ENCODE results near the gene CCNJL.

The CCNJL gene

GRCh38 chr5:160310552-160311295 is 1.6 kb downstream of the CCNJL start:
- peaks cover 1% of the 10 kb centered on the region for H3K4me1 ChIP-seq (ENCODE audit: control insufficient read depth, insufficient read depth, low read length, unreplicated experiment)
- peaks cover 37% of the 10 kb centered on the region for H3K27me3 ChIP-seq (ENCODE audit: insufficient read depth, low read length)
- no peaks in the 10 kb centered on the region for H3K36me3 ChIP-seq (ENCODE audit: insufficient read depth, low read length)
- H3K79me2 ChIP-seq (ENCODE audit: control insufficient read depth, insufficient read depth, low read length, unreplicated experiment): no peaks in the 10 kb centered on the region
- no peak overlapping the region for H2AFZ ChIP-seq (ENCODE audit: low read length, unreplicated experiment)
- no peak overlapping the region for H3K27ac ChIP-seq (ENCODE audit: low read depth, low read length)
- no peak overlapping the region for H3K4me3 ChIP-seq (ENCODE audit: low read depth, low read length)

- no peaks in the 10 kb centered on the region for H3K4me1 ChIP-seq (ENCODE audit: control insufficient read depth, insufficient read depth, low read length, unreplicated experiment)
- no peaks in the 10 kb centered on the region for H3K36me3 ChIP-seq (ENCODE audit: insufficient read depth, low read length)
- H3K27me3 ChIP-seq (ENCODE audit: insufficient read depth, low read length): peaks cover 37% of the 10 kb centered on the region
- no peak overlapping the region for H3K4me3 ChIP-seq (ENCODE audit: low read depth, low read length)
- no peak overlapping the region for H3K27ac ChIP-seq (ENCODE audit: low read depth, low read length)
- H2AFZ ChIP-seq (ENCODE audit: low read length, unreplicated experiment): no peak overlapping the region
- no peaks in the 10 kb centered on the region for H3K79me2 ChIP-seq (ENCODE audit: control insufficient read depth, insufficient read depth, low read length, unreplicated experiment)
These were observed 2.2 kb downstream of the CCNJL start for GRCh38 chr5:160310140-160310539.

- Histone ChIP-seq H2AFZ (ENCODE audit: low read length, unreplicated experiment) (no peak overlapping the region), H3K27me3 (ENCODE audit: insufficient read depth, low read length) (peaks cover 24% of the 10 kb centered on the region), H3K36me3 (ENCODE audit: insufficient read depth, low read length) (no peaks in the 10 kb centered on the region), H3K27ac (ENCODE audit: low read depth, low read length) (no peak overlapping the region), H3K79me2 (ENCODE audit: control insufficient read depth, insufficient read depth, low read length, unreplicated experiment) (no peaks in the 10 kb centered on the region), H3K4me3 (ENCODE audit: low read depth, low read length) (no peak overlapping the region), H3K4me1 (ENCODE audit: control insufficient read depth, insufficient read depth, low read length, unreplicated experiment) (no peaks in the 10 kb centered on the region)
These were observed 5.7 kb downstream of the CCNJL start for GRCh38 chr5:160306696-160307095.

GRCh38 chr5:160305319-160305718 is 7.0 kb downstream of the CCNJL start:
- H3K27me3 ChIP-seq (ENCODE audit: insufficient read depth, low read length): peaks cover 10% of the 10 kb centered on the region
- H3K4me1 ChIP-seq (ENCODE audit: control insufficient read depth, insufficient read depth, low read length, unreplicated experiment): no peaks in the 10 kb centered on the region
- H3K4me3 ChIP-seq (ENCODE audit: low read depth, low read length): no peak overlapping the region
- no peak overlapping the region for H2AFZ ChIP-seq (ENCODE audit: low read length, unreplicated experiment)
- no peaks in the 10 kb centered on the region for H3K79me2 ChIP-seq (ENCODE audit: control insufficient read depth, insufficient read depth, low read length, unreplicated experiment)
- H3K27ac ChIP-seq (ENCODE audit: low read depth, low read length): no peak overlapping the region
- H3K36me3 ChIP-seq (ENCODE audit: insufficient read depth, low read length): no peaks in the 10 kb centered on the region

GRCh38 chr5:160303690-160304089 is 8.7 kb downstream of the CCNJL start:
- Histone ChIP-seq H2AFZ (ENCODE audit: low read length, unreplicated experiment) (no peak overlapping the region), H3K79me2 (ENCODE audit: control insufficient read depth, insufficient read depth, low read length, unreplicated experiment) (no peaks in the 10 kb centered on the region), H3K36me3 (ENCODE audit: insufficient read depth, low read length) (no peaks in the 10 kb centered on the region)

GRCh38 chr5:160298189-160298588 is 14.2 kb downstream of the CCNJL start:
- Histone ChIP-seq H3K27ac (ENCODE audit: low read depth, low read length) (no peak overlapping the region), H2AFZ (ENCODE audit: low read length, unreplicated experiment) (no peak overlapping the region), H3K36me3 (ENCODE audit: insufficient read depth, low read length) (no peaks in the 10 kb centered on the region), H3K4me3 (ENCODE audit: low read depth, low read length) (no peak overlapping the region), H3K27me3 (ENCODE audit: insufficient read depth, low read length) (0 out of 2 replicates have a peak, but pooled peaks cover 8% of the 10 kb centered on the region), H3K79me2 (ENCODE audit: control insufficient read depth, insufficient read depth, low read length, unreplicated experiment) (no peaks in the 10 kb centered on the region), H3K4me1 (ENCODE audit: control insufficient read depth, insufficient read depth, low read length, unreplicated experiment) (no peaks in the 10 kb centered on the region)

More at GRCh38 chr5:160303690-160304089, 8.7 kb downstream of the CCNJL start:
- Histone ChIP-seq H3K27me3 (ENCODE audit: insufficient read depth, low read length) (no peaks in the 10 kb centered on the region; the same call in 1 of the 2 replicates), H3K4me1 (ENCODE audit: control insufficient read depth, insufficient read depth, low read length, unreplicated experiment) (no peaks in the 10 kb centered on the region), H3K27ac (ENCODE audit: low read depth, low read length) (no peak overlapping the region), H3K4me3 (ENCODE audit: low read depth, low read length) (no peak overlapping the region)

- 0 out of 2 replicates have a peak, but pooled peaks cover 8% of the 10 kb centered on the region for H3K27me3 ChIP-seq (ENCODE audit: insufficient read depth, low read length)
- no peaks in the 10 kb centered on the region for H3K4me1 ChIP-seq (ENCODE audit: control insufficient read depth, insufficient read depth, low read length, unreplicated experiment)
- H2AFZ ChIP-seq (ENCODE audit: low read length, unreplicated experiment): no peak overlapping the region
- H3K27ac ChIP-seq (ENCODE audit: low read depth, low read length): no peak overlapping the region
- no peaks in the 10 kb centered on the region for H3K36me3 ChIP-seq (ENCODE audit: insufficient read depth, low read length)
- no peak overlapping the region for H3K4me3 ChIP-seq (ENCODE audit: low read depth, low read length)
- no peaks in the 10 kb centered on the region for H3K79me2 ChIP-seq (ENCODE audit: control insufficient read depth, insufficient read depth, low read length, unreplicated experiment)
These were observed 14.6 kb downstream of the CCNJL start for GRCh38 chr5:160297776-160298175.

GRCh38 chr5:160297004-160297403 is 15.4 kb downstream of the CCNJL start:
- Histone ChIP-seq H3K79me2 (ENCODE audit: control insufficient read depth, insufficient read depth, low read length, unreplicated experiment) (no peaks in the 10 kb centered on the region), H3K4me3 (ENCODE audit: low read depth, low read length) (no peak overlapping the region), H3K36me3 (ENCODE audit: insufficient read depth, low read length) (no peaks in the 10 kb centered on the region), H3K4me1 (ENCODE audit: control insufficient read depth, insufficient read depth, low read length, unreplicated experiment) (no peaks in the 10 kb centered on the region), H3K27me3 (ENCODE audit: insufficient read depth, low read length) (0 out of 2 replicates have a peak, but pooled peaks cover 8% of the 10 kb centered on the region), H3K27ac (ENCODE audit: low read depth, low read length) (no peak overlapping the region), H2AFZ (ENCODE audit: low read length, unreplicated experiment) (no peak overlapping the region)

- no peak overlapping the region for H3K27ac ChIP-seq (ENCODE audit: low read depth, low read length)
These were observed 15.9 kb downstream of the CCNJL start for GRCh38 chr5:160296496-160296895.

GRCh38 chr5:160293901-160294561 is 18.3 kb downstream of the CCNJL start:
- no peak overlapping the region for H3K27ac ChIP-seq (ENCODE audit: low read depth, low read length)
- no peak overlapping the region for H3K4me3 ChIP-seq (ENCODE audit: low read depth, low read length)
- 0 out of 2 replicates have a peak, but pooled peaks cover 8% of the 10 kb centered on the region for H3K27me3 ChIP-seq (ENCODE audit: insufficient read depth, low read length)
- H2AFZ ChIP-seq (ENCODE audit: low read length, unreplicated experiment): no peak overlapping the region
- H3K36me3 ChIP-seq (ENCODE audit: insufficient read depth, low read length): no peaks in the 10 kb centered on the region
- no peaks in the 10 kb centered on the region for H3K4me1 ChIP-seq (ENCODE audit: control insufficient read depth, insufficient read depth, low read length, unreplicated experiment)
- no peaks in the 10 kb centered on the region for H3K79me2 ChIP-seq (ENCODE audit: control insufficient read depth, insufficient read depth, low read length, unreplicated experiment)

More at GRCh38 chr5:160296496-160296895, 15.9 kb downstream of the CCNJL start:
- Histone ChIP-seq H3K79me2 (ENCODE audit: control insufficient read depth, insufficient read depth, low read length, unreplicated experiment) (no peaks in the 10 kb centered on the region), H3K4me3 (ENCODE audit: low read depth, low read length) (no peak overlapping the region), H3K4me1 (ENCODE audit: control insufficient read depth, insufficient read depth, low read length, unreplicated experiment) (no peaks in the 10 kb centered on the region), H3K27me3 (ENCODE audit: insufficient read depth, low read length) (0 out of 2 replicates have a peak, but pooled peaks cover 8% of the 10 kb centered on the region), H3K36me3 (ENCODE audit: insufficient read depth, low read length) (no peaks in the 10 kb centered on the region), H2AFZ (ENCODE audit: low read length, unreplicated experiment) (no peak overlapping the region)

GRCh38 chr5:160293386-160293785 is 19.0 kb downstream of the CCNJL start:
- no peak overlapping the region for H3K27ac ChIP-seq (ENCODE audit: low read depth, low read length)
- no peak overlapping the region for H2AFZ ChIP-seq (ENCODE audit: low read length, unreplicated experiment)
- no peaks in the 10 kb centered on the region for H3K79me2 ChIP-seq (ENCODE audit: control insufficient read depth, insufficient read depth, low read length, unreplicated experiment)

More at GRCh38 chr5:160293386-160293785, 19.0 kb downstream of the CCNJL start:
- H3K4me3 ChIP-seq (ENCODE audit: low read depth, low read length): no peak overlapping the region
- H3K36me3 ChIP-seq (ENCODE audit: insufficient read depth, low read length): no peaks in the 10 kb centered on the region
- H3K4me1 ChIP-seq (ENCODE audit: control insufficient read depth, insufficient read depth, low read length, unreplicated experiment): no peaks in the 10 kb centered on the region
- H3K27me3 ChIP-seq (ENCODE audit: insufficient read depth, low read length): 0 out of 2 replicates have a peak, but pooled peaks cover 8% of the 10 kb centered on the region
